GM04503 (cell line): ENCODE measurements around the gene VASN.
A peak's percentile ranks its signal among the peaks of the same experiment; 100 is the strongest.

Experiments
- DNase-seq: peaks from one replicate; pipeline ENCODE4 v3.0.0-alpha.2; 2012; ENCODE audit warnings: low read depth

The VASN gene

DNA sequence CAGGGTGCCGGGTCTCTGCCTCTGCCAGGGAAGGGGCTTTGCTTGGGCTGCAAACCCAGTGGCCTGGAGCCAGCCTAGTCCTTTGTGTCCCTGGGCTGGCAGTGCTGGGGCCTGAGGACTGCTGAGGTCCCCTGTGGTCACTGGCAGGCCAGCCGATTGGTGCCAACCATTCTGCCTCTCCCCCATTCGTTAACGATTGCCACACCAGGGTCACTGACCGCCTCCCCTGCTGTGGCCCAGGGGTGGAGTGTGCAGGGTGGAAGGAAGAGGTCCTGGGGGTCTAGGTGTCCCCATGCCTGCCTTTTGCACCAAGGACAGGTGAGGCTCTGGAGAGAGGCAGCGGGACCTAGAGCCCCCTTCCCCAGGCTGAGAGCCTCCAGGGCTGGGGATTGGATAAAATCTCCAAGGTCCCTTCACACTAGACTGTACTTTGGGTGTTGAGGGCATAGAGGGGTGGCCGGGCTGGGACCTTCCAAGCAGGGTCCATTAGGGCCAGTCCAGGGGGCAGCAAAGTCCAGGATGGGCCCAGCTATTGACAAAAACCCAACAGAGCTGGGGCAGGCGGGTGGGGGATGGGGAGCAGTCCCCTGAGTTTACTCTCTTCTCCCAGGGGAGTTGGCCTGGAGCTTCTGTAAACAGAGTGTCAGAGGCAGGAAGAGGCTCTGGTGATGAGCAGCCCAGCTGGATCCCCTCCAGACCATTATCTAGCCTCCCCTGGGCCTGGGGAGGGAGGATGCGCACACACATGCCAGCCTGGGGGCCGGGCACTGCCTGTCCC is 1.1 kb downstream of the VASN start:
- no peak for DNase-seq

DNA sequence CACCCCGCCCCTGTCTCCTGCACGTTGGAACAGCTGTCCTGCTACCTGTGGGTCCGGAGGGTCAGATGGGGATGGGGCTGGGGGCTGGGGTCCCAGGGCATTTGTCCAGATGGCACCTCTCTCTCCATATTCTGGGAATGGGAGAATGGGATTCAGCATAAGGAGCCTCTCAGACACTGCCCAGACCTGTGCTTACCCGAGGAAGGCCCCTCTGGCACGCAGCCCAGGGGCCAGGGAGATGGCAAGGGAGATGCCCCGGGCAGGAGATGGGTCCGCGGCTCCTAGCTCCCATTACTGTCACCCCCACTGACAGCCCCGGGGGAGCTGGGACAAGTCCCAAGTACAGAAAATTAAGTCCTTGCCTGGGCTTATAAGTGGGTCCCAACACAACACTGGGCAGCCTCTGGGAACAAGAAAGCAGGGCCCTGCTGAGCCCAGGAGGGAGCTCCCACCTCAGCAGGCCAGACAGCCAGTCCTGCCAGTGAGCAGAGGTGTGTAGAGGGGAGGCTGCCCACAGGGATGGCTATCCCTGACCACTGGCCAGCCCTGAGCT is 1.8 kb downstream of the VASN start:
- DNase-seq = no peak

DNA sequence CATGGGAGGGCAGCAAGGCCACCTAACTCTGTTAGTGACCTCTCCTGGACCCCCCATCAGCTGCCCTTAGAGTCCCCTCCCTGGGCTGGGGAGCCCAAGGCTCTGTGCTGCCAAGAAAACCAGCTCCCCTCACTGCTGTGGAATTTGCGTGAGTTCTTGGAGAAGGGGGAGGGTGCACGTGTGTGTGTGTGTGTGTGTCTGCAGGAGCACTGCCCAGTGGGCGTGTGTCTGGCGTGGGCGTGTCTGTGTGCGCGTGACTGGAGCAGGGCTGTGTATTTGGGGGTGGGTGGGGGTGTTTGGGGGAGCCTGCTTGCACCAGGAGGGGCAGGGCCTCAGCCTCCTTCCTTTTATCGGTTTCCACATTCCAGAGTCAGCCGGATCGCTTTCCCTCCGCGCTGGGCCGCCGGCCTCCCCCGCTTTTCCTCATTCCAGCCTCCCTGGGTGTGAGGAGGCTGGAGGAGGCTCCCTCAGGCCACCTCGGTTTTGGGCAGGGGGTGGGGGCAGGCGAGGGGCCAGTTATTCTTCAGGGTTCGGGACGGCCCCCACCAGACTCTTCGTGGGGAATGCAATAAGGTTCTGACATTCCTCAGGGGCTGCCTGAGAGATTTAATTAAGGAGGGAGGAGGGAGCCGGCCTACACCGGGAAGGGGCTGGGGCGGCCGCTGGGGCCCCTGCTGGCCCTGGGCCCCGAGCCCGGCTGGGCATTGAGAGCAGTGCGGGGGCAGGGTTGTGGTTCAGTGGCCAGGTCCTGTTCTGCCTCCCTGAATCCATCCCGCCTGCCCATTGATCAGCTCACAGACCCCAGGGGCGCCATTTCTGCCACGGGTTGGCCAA is 2.5 kb downstream of the VASN start:
- DNase-seq = peak; percentile 91

DNA sequence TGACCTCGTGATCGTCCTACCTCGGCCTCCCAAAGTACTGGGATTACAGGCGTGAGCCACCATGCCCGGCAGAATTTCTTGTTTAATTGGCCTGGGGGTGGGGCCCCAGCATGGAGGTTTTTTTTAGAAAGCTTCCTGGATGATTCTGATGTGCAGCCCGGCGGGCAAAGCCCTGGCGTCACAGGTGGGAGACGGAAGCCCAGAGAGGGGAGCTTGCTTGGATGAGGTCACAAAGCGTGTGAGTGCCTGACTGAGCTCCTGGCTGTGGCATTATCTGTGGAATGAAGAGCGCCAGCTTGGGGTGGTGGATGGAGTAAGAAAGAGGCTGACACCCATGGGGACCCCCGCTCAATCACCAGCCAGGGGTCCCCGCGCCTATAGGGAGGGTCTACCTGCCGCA is 4.1 kb downstream of the VASN start:
- no peak for DNase-seq

DNA sequence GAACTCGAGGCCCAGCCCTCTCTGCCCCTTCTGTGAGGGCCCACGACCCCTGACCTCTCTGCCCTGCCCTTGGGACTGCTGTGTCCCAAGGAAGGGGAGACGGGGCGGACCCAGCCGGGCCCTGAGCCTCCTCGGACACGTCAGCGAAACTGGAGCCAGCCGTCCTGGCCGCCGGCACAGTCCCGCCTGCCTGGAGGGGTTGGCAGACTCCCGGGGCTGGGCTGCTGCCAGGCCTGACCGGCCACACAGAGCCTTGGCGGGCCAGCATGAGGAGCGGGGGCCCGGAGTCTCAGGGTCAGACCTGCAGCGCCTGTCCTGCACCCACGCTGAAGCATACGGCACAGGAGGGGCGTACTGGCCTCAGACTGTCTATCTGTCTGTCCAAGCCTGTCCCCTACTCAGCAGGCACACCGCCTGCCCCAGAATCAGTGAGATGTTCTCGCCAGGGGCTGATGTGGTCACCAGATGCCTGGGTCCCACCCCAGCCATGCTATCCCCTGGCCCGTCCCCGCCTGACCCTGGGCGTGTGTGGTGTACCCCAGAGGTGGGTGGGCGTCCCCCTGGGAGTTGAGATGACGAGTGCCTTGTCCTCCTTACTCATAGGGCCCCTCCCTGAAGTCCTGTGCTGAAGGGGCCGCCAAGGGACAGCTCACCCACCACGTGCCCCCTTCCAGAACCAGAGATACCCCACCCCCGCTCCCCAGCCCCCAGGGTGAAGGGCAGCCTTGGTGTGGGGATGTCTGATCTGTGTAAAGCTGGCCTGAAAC is 4.7 kb downstream of the VASN start:
- DNase-seq = no peak

DNA sequence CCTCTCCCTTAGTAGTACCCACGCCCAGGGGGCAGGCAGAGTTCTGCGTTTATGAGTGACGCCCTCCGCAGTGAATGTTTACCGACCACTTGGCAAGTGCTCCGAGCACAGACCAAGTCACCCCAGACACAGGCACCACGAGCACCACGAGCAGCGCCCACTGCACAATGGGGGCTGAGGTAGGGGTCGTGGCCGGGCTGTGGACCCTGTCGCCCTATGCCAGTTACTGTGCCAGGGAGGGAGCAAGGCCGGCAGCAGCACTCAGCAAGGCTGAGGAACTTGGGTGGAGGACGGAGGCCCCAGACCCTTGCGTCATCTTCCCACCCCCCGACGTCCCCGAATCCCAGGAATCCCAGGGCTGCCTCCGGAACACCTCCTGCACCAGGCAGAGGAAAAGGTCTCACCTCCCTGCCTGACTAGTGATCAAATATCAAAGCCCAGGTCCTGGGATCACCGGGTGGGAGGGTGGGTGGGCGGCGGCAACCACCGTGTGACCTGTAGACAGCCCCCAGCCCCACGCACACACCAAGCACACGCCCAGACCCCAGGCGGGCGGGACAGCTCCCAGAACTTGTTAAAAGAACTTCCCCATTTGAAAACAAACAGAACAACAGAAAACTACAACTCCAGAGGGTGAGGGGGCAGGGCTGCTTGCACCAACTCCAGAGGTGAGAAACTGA is 5.4 kb downstream of the VASN start:
- no peak for DNase-seq

DNA sequence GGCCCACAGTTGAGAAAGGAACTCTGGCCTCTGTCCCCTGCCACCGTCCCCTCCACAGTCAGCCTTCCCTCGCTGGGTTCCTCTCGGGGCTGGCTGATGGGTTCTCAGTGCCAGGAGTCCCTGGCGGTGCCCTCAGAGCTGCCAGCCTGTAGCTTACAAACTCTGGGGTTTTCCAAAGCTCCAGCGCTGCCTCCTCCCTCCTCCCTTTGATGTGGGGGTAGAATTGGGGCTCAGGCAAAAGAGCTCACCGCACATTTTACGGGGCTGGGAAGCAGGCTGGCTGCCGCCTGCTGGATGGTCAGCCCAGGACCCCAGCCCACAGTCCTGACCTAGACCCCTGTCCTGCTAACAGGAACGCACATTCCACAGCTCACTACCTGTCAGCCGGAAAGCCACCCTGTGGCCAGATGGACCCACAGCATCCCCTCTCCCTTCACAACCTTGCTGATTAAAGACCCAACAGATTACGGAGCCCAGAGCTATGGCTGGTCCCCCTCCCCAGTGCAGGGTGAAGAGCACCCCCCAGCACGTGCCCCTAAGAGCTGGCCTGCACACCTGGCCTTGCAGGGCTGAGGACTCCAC is 6.0 kb downstream of the VASN start:
- DNase-seq = no peak

DNA sequence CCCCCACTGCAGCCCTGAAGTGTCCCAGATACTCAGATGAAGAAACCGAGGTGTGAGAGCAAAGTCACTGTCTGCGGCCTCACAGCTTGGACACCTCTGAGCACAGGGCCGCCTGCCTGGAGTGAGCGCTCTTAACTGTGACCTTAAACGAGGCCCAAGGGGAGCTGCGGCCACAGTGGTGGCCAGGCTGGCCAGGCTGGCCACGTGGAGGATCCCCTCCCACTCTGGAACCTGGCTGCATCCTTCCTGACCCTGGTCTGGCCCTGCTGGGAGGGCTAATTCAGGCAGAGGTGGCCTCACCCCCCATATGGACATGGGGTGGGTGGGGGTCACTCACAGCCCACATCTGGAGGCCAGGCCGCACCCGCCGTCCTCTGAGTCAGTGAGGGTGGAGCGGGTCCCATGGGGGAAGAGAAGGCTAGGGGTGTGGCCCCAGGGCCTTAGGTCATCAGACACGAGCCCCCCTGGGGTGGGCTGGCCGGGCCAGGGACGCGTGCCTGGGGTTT is 6.6 kb downstream of the VASN start:
- DNase-seq = no peak

DNA sequence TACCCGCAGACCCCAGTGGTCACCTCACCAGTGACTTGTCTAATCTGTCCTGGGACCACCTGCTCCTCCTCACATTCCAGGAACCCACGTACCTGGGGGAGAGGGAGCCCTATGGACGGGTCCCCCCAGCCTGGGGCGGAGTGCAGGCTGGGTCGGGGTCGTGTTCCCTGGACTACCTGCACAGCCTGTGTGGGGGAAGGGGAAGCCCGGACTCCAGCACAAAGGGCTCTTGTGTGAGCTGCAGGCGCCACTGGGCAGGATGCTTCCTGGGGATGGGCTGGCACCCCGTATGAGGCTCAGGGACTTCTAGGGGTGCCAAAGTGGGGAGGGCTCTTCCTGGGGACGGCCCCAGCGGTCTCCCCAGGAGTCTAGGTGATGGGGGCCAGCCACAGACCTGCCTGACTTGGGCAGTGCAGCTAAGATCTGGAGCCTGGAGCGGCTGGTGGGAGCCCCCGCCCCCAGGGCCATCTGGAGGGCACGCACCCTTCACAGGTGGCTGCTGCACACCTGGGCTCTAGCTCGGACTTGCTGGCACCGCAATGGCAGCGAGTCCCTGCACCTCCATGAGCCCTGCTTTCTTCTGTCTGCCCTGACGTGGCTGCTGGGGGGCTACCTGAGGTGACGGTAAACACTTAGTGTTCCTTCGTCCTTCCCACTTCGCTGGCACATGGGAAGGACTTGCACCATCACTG is 7.5 kb downstream of the VASN start:
- DNase-seq = no peak

DNA sequence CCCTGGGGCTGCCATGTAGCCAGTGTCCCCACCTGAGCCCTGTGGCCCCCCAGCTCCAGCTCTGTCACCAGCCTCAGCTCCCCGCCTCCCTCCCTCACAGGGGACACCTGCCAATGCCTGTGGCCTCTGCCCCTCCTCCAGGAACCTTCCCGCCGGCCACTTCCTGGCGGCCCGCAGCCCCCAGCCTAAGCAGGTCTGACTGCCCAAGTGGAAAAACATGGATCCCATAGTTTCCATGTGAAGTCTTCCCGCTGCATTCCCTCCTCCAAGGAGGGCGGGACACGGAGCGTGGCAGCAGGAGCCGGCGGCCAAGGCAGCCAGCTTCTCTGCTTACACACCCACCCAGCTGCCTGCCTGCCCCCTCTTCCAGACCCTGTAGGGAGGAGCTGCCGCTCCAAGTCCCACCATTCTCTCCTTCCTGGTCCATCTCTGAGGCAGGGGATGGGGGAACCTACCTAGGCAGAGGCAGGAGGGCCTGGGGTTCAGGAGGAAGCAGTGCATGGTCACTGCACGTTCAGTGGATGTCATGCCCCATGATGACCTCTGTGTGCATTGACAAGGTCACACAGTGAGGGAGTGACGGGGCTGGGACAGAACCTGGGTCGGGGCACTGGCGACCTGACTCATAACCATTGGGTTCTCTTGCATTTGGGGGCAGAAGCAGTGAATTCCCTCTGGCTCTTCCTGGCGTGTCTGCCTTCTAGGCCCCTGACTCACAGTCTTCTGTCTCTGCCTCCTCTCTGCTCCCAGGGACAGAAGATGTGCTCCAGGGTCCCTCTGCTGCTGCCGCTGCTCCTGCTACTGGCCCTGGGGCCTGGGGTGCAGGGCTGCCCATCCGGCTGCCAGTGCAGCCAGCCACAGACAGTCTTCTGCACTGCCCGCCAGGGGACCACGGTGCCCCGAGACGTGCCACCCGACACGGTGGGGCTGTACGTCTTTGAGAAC is 8.7 kb downstream of the VASN start:
- no peak for DNase-seq

DNA sequence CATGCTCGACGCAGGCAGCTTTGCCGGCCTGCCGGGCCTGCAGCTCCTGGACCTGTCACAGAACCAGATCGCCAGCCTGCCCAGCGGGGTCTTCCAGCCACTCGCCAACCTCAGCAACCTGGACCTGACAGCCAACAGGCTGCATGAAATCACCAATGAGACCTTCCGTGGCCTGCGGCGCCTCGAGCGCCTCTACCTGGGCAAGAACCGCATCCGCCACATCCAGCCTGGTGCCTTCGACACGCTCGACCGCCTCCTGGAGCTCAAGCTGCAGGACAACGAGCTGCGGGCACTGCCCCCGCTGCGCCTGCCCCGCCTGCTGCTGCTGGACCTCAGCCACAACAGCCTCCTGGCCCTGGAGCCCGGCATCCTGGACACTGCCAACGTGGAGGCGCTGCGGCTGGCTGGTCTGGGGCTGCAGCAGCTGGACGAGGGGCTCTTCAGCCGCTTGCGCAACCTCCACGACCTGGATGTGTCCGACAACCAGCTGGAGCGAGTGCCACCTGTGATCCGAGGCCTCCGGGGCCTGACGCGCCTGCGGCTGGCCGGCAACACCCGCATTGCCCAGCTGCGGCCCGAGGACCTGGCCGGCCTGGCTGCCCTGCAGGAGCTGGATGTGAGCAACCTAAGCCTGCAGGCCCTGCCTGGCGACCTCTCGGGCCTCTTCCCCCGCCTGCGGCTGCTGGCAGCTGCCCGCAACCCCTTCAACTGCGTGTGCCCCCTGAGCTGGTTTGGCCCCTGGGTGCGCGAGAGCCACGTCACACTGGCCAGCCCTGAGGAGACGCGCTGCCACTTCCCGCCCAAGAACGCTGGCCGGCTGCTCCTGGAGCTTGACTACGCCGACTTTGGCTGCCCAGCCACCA is 9.7 kb downstream of the VASN start:
- DNase-seq = no peak

DNA sequence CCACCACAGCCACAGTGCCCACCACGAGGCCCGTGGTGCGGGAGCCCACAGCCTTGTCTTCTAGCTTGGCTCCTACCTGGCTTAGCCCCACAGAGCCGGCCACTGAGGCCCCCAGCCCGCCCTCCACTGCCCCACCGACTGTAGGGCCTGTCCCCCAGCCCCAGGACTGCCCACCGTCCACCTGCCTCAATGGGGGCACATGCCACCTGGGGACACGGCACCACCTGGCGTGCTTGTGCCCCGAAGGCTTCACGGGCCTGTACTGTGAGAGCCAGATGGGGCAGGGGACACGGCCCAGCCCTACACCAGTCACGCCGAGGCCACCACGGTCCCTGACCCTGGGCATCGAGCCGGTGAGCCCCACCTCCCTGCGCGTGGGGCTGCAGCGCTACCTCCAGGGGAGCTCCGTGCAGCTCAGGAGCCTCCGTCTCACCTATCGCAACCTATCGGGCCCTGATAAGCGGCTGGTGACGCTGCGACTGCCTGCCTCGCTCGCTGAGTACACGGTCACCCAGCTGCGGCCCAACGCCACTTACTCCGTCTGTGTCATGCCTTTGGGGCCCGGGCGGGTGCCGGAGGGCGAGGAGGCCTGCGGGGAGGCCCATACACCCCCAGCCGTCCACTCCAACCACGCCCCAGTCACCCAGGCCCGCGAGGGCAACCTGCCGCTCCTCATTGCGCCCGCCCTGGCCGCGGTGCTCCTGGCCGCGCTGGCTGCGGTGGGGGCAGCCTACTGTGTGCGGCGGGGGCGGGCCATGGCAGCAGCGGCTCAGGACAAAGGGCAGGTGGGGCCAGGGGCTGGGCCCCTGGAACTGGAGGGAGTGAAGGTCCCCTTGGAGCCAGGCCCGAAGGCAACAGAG is 10.5 kb downstream of the VASN start:
- no peak for DNase-seq

DNA sequence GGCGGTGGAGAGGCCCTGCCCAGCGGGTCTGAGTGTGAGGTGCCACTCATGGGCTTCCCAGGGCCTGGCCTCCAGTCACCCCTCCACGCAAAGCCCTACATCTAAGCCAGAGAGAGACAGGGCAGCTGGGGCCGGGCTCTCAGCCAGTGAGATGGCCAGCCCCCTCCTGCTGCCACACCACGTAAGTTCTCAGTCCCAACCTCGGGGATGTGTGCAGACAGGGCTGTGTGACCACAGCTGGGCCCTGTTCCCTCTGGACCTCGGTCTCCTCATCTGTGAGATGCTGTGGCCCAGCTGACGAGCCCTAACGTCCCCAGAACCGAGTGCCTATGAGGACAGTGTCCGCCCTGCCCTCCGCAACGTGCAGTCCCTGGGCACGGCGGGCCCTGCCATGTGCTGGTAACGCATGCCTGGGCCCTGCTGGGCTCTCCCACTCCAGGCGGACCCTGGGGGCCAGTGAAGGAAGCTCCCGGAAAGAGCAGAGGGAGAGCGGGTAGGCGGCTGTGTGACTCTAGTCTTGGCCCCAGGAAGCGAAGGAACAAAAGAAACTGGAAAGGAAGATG is 11.2 kb downstream of the VASN start:
- DNase-seq = no peak

DNA sequence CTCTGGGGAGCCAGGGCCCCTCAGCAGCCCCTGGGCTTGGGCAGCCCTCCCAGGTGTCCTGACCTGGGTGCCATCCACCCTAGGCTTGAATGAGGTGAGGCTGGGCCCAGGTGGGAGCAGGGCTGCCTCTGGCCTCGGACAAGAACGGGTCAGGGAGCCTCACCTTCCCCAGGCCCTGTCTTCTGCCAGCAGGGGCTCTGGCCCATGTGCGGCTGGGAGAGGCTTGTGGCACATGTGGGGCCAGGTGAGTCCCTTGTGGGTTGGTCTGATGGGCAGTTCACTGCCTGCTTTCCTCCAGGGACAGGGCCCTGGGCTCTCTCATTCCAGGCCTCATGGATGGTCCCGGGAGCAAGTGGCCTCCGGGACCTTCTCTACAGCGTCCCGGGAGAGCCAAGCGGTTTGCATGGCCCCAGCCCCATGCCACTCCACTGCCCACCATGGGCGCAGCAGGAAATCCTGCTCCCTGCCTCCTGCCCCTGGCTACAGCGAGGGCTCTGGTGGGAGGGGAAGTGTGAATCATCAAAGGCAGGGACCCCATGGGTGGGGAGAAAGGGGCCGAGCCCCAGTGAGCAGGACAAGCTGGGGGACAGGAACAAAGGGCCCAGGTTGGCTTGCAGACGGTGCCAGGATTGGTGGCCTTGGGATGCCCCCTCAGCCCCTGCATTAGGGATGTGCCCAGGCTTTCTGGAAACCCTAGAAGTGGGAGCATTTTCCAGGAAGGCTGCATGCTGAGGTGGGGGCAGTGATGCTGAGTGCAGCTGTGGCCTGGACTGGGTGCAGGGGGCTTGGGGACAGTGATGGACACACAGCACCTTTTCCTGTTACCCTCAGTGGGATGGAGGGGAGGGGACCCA is 12.2 kb downstream of the VASN start:
- DNase-seq = no peak

DNA sequence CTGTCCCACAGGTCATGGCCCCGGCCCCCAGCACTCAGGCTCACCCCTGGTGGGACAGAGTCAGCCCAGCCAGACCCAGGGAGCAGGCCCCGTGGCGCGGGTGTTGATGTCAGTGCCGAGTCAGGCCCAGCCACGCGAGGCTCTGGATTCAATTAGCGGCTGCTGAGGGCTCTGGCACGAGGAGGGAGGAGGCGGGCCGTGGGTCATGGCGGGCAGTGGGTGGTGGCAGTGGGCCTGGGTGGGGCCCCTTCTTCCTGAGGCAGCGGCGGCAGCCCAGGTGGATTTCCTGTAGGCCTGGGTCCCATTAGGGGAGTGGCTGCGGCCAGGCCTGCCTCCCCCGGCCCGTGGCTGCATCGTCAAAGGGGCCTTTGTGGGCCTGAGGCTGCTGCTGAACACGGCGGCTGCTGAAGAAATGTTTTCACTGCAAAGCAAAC is 12.9 kb downstream of the VASN start:
- DNase-seq = no peak
